HG03442 (cell line): ENCODE data around the gene ANKRD36C.
"Not testable (repeated sequence)": the region's sequence is repeated elsewhere in the genome, so short reads cannot be mapped to it uniquely, and the experiment has no call there.

Source experiments
- ATAC-seq: cut with Tn5 transposase; IDR thresholded peaks from one replicate; pipeline ENCODE4 v1.9.1; 2021; ENCODE audit warnings: mild to moderate bottlenecking, moderate library complexity; ENCODE audit not compliant: unreplicated experiment

ANKRD36C gene

DNA sequence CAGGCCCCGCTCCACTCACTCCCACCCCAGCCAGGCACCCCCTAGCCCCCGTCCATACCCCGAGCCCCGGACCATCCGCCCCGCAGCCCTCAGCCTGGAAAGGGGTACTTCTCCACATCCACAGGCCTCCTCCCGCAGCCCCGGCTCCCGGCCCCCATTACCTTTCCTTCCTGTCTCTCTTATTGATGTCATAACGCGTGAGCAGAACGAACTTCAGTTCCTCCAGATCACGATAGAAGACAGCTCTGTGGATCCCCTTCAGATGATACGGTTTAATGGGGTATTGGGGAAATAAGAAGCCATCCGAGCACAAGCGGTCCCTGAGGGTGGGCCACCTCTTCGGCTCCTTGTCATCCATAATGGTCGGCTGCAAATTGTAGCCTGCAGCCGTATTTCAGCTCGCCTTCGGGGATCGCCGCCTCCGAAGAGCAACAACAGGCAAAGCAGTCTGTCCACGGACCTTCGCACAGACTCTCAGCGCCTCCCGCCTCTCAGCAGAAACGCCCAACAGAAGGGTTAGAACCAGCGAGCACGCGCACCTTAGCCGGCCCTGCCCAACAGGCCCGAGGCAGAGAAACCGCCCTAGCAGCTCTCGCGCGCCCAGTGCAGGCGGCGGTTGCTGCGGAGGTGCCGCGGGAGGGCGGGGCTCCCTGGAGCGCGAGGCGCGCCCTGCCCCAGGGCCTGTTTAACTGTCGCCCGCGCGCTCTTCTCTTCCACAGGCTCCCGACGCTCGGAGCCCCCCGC lies at the start of gene ANKRD36C:
Gene ANKRD36C (minus strand): TSS at position 474 of the 744 bp plus-strand sequence. CDS start 116 bp downstream, at position 358.
- peak; percentile 93 for ATAC-seq

GRCh38 chr2:96035554-96035953 lies 43.9 kb upstream of the ANKRD36C start:
- not testable (repeated sequence) for ATAC-seq

DNA sequence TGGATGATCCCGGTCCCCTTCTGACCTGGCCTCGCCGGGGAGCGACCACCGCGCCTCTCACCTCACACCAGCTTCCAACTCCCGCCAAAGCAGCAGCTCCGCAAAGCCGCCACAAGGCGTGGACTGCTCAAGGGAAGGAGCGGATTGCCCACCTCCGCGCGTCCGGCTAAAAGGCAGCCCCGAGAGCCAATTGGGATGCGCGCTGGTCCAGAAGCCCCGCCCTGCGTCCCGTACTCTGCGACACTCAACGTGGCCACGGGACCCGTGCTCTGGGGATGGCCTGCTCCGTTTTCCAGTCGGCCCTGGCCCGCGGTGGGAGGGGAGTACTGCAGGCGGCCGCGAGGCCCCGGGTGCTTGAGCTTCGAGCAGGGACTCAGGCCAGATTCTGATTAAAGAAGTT lies 43.2 kb upstream of the ANKRD36C start, which contains the start of gene GPAT2:
Gene GPAT2 (minus strand): TSS at position 125 of the 400 bp plus-strand sequence. CDS start 2,557 bp downstream, outside the sequence.
- ATAC-seq, result not testable (repeated sequence)

DNA sequence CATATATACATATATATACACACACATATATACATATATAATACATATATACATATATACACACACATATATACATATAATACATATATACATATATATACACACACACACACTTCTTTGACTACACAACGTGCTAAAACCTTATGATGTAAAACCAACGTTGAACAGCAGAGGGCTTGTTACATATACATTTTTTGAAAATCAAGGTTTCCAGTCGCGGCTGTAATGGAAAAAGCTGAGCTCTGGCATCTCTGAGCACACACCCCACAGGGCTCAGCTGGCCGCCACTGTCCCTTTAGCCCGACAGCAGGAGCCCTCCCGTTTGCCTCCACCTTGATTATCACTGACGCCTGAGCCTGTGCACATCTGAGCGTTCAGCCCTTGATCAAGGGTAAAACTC lies 42.4 kb upstream of the ANKRD36C start:
- not testable (repeated sequence) for ATAC-seq

- ATAC-seq, result not testable (repeated sequence)
These were observed 36.2 kb upstream of the ANKRD36C start for GRCh38 chr2:96027725-96028325.

DNA sequence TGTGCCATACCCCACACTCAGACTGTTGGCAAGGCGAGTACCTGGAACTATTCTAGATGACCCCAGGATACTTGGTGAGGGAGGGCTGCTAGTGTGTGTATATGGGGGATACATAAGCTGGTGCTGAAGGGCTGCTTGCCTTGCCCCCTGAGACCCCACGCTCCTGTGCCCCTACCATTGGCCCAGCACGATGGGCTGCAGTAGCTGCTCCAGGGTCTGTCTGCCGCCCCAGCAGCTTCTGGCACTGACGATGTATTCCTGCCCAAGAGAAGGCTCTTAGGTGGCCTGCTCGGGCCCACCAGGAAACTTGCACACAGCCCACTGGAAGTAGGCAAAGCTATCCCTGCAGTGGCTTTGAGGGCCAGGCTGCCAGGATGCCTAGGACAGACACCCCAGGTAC lies 34.1 kb upstream of the ANKRD36C start:
- ATAC-seq, result not testable (repeated sequence)

DNA sequence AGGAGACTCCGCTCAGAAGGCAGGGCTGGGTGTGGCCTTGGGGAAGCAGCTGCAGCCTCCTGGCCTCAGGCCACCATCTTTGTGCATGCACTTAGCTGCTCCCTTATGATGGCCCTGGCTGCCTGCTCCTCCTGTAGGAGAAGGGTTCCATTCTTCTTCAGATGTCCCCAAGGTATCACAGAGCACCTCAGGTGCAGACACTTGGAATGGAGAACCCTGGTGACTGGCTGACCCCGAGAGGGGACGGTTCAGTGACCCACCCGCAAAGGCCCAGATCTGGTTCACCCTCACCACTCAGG lies 33.5 kb upstream of the ANKRD36C start:
- no peak for ATAC-seq

DNA sequence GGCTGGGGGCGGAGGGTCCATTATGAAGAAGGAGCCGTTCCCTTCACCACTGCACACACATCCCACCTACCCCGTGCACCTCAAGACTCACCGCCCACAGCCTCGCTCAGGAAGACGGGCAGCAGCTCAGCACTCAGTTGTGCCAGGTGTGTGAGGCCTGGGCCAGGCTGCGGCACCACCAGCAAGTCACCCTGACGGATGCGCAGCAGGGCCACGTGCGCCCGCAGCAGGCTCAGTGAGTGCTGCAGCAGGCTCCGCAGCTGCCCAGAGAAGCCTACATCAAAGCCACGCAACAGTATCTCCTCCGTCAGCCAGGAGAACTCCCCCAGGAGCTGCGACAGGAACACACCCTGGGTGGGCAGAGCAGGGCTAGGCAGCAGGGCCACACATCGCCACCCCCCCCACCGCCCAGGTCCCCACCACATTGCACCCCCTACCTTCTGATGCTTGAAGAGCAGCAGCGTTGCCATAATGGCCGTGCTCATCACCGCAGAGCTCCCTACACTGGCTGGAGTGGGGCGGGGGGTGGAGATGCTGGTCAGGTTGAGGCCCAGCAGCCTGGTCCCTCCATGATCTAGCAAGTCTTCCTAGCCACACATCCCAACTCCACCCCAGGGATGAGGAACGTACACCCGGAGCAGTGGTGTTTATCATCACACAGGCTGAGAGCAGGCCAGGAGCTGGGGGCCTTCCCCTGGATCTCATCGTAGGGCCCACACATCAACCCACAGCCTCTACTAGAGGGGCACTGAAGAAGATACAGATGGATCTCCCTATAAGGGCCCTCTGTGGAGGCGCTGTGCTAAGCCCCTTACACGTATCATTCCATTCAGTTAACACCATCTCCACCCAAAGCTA lies 32.9 kb upstream of the ANKRD36C start:
- ATAC-seq, result no peak

DNA sequence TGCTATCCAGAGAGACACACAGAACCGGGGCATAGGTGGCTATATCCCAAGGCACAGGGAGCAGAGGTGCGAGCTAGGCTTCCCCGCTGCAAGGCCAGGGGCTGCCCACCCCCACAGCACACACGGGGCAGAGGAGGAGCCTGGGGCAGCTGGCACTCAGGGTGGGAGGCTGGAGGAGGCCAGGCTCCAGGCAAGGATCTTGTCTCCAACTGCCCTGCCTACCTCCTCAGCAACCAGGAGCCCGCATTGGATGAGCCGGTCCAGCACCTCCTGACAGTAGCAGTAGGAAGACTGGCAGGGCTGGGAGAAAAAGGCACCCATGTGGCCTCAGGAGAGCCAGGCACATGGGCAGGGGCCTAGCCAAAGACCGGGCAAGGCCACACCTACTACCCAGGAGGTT lies 32.1 kb upstream of the ANKRD36C start:
- not testable (repeated sequence) for ATAC-seq

GRCh38 chr2:96022701-96023447 lies 31.2 kb upstream of the ANKRD36C start:
- ATAC-seq, result peak; percentile 81

DNA sequence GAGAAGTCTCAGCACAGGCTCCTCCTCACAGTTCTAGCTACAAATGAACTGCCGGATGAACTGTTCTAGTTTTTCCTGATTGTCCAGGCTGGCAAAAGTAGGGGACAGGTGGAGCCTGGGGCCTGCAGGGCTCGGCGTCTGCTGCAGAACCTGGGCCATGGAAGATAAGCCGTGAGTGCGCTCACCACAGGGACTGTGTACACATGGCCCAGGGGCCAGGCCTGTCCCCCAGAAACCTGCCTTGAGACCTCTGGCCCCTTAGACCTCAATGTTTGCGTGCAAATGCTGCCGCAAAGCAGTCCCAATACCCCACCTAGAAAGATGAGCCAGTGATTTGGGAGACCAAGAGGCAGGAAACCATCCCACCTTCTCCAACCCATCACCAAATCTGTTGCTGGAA lies 30.5 kb upstream of the ANKRD36C start:
- not testable (repeated sequence) for ATAC-seq

- ATAC-seq, result not testable (repeated sequence)
These were observed 29.5 kb upstream of the ANKRD36C start for GRCh38 chr2:96021142-96021541.

- not testable (repeated sequence) for ATAC-seq
These were observed 28.4 kb upstream of the ANKRD36C start for GRCh38 chr2:96019909-96020590.

GRCh38 chr2:96016321-96016720 lies 24.7 kb upstream of the ANKRD36C start:
- not testable (repeated sequence) for ATAC-seq

DNA sequence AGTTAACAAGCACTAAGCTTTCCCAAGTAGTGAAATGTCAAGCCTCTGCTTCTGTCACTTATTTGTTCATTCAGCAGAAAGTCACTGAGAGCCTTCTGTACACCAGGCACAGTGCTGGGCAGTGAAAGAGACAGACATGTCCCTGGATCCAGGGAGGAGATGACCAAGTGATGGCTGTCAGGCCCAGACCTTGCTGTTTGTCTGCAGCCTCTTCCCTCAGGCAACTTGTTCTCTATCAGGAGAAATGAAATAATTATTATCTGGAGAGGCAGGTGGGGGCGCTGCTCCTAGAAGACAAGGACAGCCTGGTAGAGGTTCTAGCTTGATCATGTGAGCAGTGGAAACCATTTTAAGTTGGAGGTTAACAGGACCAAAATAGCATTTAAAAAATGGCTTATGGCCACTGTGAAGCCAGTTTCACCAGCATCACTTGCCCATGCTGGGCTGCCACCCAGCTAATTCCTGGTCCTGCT lies 21.2 kb upstream of the ANKRD36C start:
- ATAC-seq, result not testable (repeated sequence)

DNA sequence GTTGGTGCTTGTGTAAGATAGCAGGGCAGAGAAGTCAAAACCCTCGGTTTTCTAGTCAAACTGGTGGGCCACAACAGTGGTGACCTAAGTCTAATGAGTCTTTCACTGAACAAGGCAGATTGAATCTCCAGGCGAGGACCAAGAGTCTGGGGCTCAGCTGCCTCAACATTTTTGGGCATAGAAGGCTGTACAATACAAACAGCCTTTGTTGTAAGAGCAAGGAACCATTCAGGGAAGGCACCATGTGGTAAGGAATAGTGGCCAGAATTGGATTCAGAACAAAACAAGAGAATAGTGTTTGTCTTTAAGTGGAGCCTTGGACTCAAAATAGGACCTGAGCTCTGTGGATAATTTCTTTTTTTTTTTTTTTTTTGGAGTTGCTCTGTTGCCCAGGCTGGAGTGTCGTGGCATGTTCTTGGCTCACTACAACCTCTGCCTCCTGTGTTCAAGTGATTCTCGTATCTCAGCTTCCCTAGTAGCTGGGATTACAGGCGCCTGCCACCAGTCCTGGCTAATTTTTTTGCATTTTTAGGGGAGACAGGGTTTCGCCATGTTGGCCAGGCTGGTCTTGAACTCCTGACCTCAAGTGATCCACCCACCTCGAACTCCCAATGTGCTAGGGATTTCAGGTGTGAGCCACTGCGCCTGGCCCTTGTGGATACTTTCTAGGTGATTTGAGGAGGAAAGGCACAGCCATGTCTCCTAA lies 20.6 kb upstream of the ANKRD36C start:
- not testable (repeated sequence) for ATAC-seq

DNA sequence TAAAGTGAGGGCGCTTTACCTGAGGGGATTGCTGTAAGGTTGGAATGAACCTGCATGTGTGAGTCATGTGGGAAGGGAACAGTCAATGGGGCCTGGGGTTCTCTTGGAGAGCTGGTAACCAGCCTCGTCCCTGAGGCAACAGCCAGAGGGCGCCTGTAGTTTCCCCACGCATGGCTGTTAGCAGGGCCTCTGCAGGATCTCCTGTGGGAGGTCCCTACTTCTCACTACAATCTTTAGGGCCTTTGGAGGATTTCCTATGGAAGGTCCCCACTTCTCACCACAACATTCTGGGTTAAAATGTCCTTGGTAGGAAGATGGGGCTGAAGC lies 19.5 kb upstream of the ANKRD36C start:
- ATAC-seq, result peak; percentile 23

DNA sequence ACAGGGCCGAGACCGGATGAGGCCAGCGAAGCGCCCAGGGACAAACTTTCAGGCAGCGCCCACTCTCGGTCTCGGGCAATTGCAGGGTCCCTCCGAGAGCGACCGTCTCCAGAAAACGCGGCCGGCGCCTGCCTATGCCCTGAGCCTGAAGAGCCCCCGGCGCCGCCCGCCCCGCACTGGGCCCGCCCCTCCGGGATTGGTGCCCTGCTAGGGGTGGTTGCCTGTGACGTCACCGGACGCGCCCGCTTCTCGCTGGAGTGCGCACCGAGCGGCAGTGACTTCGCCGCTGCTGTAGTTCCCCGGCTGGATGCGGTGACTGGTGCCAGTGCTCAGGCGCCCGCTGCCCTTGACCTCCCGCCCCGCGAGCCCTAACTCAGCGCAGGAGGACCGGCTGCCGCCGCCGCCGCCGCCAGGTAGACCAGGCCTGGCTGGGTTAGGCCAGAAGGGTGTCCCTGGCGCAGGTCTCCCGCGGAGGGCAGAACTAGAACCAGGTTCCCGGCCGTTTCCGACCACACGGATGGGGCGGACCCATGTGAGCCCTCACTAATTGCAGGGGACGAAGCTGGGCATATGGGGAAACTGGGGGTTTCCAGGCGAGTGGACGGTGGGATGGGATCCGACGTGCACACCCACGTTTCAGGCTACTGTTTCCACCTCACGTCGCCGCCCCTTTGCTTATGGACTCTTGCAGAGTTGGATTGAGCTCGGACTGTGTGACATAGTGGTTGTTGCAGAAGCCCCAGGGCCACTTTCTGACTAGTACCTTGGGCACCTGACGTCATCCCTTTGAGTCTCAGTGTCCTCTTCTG lies 18.9 kb upstream of the ANKRD36C start:
- ATAC-seq, result peak; percentile 97

- ATAC-seq, result peak; percentile 3
These were observed 18.2 kb upstream of the ANKRD36C start for GRCh38 chr2:96009833-96010232.
